Transverse colon (tissue), 3 donors: ENCODE results near the gene TNFAIP3.
"Not testable (repeated sequence)": the region's sequence is repeated elsewhere in the genome, so short reads cannot be mapped to it uniquely, and the experiment has no call there.

ENCODE experiments used
- POLR2A ChIP-seq: fragments of 450-650 bp; IDR thresholded peaks from one replicate; pipeline ENCODE4 v1.6.1; 2016; ENCODE audit warnings: antibody characterized with exemption, mild to moderate bottlenecking, moderate library complexity
- TF ChIP-seq, protein P1 (sequence below), 5 experiments: fragments of 200-600 bp in 3 of 5; fragments of 450-650 bp in 2 of 5; sonication (generic) in 3 of 5; IDR thresholded peaks; 1 replicate in 2 of 5; 2 replicates in 3 of 5; pipeline ENCODE4 v1.5.1; 2016 to 2017; ENCODE audit warnings: antibody characterized with exemption in 5 of 5, inconsistent platforms in 3 of 5, mild to moderate bottlenecking in 2 of 5, moderate library complexity in 1 of 5

DNA sequence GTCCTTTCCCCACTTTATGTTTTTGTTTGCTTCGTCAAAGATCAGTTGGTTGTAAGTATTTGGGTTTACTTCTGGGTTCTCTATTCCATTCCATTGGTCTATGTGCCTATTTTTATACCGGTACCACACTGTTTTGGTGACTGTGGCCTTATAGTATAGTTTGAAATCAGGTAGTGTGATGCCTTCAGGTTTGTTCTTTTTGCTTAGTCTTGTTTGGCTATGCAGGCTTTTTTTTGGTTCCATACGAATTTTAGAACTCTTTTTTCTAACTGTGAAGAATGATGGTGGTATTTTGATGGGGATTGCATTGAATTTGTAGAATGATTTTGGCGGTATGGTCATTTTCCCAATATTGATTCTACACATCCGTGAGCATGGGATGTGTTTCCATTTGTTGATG lies 28.5 kb upstream of the TNFAIP3 start:
- TF ChIP-seq, protein P1, sequence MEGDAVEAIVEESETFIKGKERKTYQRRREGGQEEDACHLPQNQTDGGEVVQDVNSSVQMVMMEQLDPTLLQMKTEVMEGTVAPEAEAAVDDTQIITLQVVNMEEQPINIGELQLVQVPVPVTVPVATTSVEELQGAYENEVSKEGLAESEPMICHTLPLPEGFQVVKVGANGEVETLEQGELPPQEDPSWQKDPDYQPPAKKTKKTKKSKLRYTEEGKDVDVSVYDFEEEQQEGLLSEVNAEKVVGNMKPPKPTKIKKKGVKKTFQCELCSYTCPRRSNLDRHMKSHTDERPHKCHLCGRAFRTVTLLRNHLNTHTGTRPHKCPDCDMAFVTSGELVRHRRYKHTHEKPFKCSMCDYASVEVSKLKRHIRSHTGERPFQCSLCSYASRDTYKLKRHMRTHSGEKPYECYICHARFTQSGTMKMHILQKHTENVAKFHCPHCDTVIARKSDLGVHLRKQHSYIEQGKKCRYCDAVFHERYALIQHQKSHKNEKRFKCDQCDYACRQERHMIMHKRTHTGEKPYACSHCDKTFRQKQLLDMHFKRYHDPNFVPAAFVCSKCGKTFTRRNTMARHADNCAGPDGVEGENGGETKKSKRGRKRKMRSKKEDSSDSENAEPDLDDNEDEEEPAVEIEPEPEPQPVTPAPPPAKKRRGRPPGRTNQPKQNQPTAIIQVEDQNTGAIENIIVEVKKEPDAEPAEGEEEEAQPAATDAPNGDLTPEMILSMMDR (IDR thresholded peaks at IDR 0.05): not testable (repeated sequence)
- not testable (repeated sequence) for TF ChIP-seq POLR2A
